GM10847 (cell line): Measurements from ENCODE around the gene NAV2.

Experiments
- POLR2A ChIP-seq: IDR thresholded peaks from 2 replicates; pipeline ENCODE4 v1.6.1; 2011; ENCODE audit not compliant: insufficient read length; ENCODE audit errors: extremely low read depth

NAV2 gene

GRCh38 chr11:19879307-19880087 is 166.9 kb downstream of the NAV2 start:
- no peak for TF ChIP-seq POLR2A

- no peak for TF ChIP-seq POLR2A
Measured at GRCh38 chr11:19880088-19880345, 167.4 kb downstream of the NAV2 start.

- no peak for TF ChIP-seq POLR2A
Measured at GRCh38 chr11:19881177-19881576, 168.5 kb downstream of the NAV2 start.

GRCh38 chr11:19882356-19882755 is 169.7 kb downstream of the NAV2 start:
- no peak for TF ChIP-seq POLR2A

- TF ChIP-seq POLR2A = no peak
Measured at GRCh38 chr11:19886498-19886897, 173.9 kb downstream of the NAV2 start.

GRCh38 chr11:19887842-19888241 is 175.2 kb downstream of the NAV2 start:
- TF ChIP-seq POLR2A = no peak

GRCh38 chr11:19889531-19889930 is 176.9 kb downstream of the NAV2 start:
- TF ChIP-seq POLR2A = no peak

- no peak for TF ChIP-seq POLR2A
Measured at GRCh38 chr11:19890308-19890707, 177.7 kb downstream of the NAV2 start.

- TF ChIP-seq POLR2A = no peak
Measured at GRCh38 chr11:19891022-19891421, 178.4 kb downstream of the NAV2 start.

GRCh38 chr11:19892387-19892786 is 179.8 kb downstream of the NAV2 start:
- TF ChIP-seq POLR2A = no peak

GRCh38 chr11:19892876-19893275 is 180.2 kb downstream of the NAV2 start:
- TF ChIP-seq POLR2A = no peak

GRCh38 chr11:19894404-19894803 is 181.8 kb downstream of the NAV2 start:
- no peak for TF ChIP-seq POLR2A

GRCh38 chr11:19895776-19896175 is 183.1 kb downstream of the NAV2 start:
- no peak for TF ChIP-seq POLR2A

GRCh38 chr11:19903620-19904069 is 191.0 kb downstream of the NAV2 start:
- no peak for TF ChIP-seq POLR2A

GRCh38 chr11:19905280-19905853 is 192.7 kb downstream of the NAV2 start:
- no peak for TF ChIP-seq POLR2A

- no peak for TF ChIP-seq POLR2A
Measured at GRCh38 chr11:19906126-19906525, 193.5 kb downstream of the NAV2 start.

- no peak for TF ChIP-seq POLR2A
Measured at GRCh38 chr11:19907008-19907579, 194.5 kb downstream of the NAV2 start.

GRCh38 chr11:19907839-19908238 is 195.2 kb downstream of the NAV2 start:
- no peak for TF ChIP-seq POLR2A
